SJCRH30 (cell line): ENCODE results near the gene GFER. TPM values are rescaled to one million over a fixed set of nuclear protein-coding genes. Genes with fewer than 3 reads are reported as not detected.
A peak's percentile ranks its signal among the peaks of the same experiment; 100 is the strongest.
"Not testable (repeated sequence)": the region's sequence is repeated elsewhere in the genome, so short reads cannot be mapped to it uniquely, and the experiment has no call there.

ENCODE experiments used
- DNase-seq, 2 experiments: peaks; one replicate each; pipeline ENCODE4 v3.0.0-alpha.2; 2015 to 2020
- H3K27ac ChIP-seq: fragments of 250-450 bp; sonication (Bioruptor Pico); 2 replicates; pipeline ENCODE4 v1.5.1; 2020; ENCODE audit warnings: mild to moderate bottlenecking, moderate library complexity
- H3K27me3 ChIP-seq: fragments of 250-450 bp; sonication (Bioruptor Pico); 2 replicates; pipeline ENCODE4 v1.5.1; 2020; ENCODE audit warnings: mild to moderate bottlenecking, moderate library complexity
- H3K36me3 ChIP-seq: fragments of 250-450 bp; sonication (Bioruptor Pico); 2 replicates; pipeline ENCODE4 v1.5.1; 2020; ENCODE audit warnings: mild to moderate bottlenecking, moderate library complexity
- H3K4me1 ChIP-seq: fragments of 250-450 bp; sonication (Bioruptor Pico); 2 replicates; pipeline ENCODE4 v1.5.1; 2020; ENCODE audit warnings: mild to moderate bottlenecking, moderate library complexity
- H3K4me3 ChIP-seq: fragments of 250-450 bp; sonication (Bioruptor Pico); 2 replicates; pipeline ENCODE4 v1.5.1; 2020; ENCODE audit warnings: mild to moderate bottlenecking, moderate library complexity
- H3K9me3 ChIP-seq: fragments of 250-450 bp; sonication (Bioruptor Pico); replicated peaks from 2 replicates; pipeline ENCODE4 v1.5.1; 2020; ENCODE audit warnings: mild to moderate bottlenecking, moderate library complexity
- total RNA-seq: library from RNA; depleted of rRNA; stranded (reverse); fragments of >200 nt; shearing (Covaris generic); gene quantifications from 2 replicates; pipeline ENCODE4 v1.2.3, GENCODE V29; 2014; rRNA removed

Gene GFER
- 20.6 and 32.2 TPM in 2 replicates for total RNA-seq

- H3K27me3 ChIP-seq = no peaks in the 10 kb centered on the region
- H3K36me3 ChIP-seq = peaks cover 7% of the 10 kb centered on the region
- no peaks in the 10 kb centered on the region for H3K9me3 ChIP-seq
- H3K27ac ChIP-seq = peak within 1 kb of the TSS; percentile 52
- H3K4me3 ChIP-seq = peak within 1 kb of the TSS; percentile 79
- peak; percentile 90 to 91 for DNase-seq
- H3K4me1 ChIP-seq = peaks cover 30% of the 10 kb centered on the region
Measured at GRCh38 chr16:1983544-1984346, at the start of gene GFER. Gene GFER, plus strand, starts transcription at chr16:1984193. Its CDS starts 26 bp downstream, at chr16:1984219.

- Histone ChIP-seq H3K4me3 (no peak overlapping the region), H3K36me3 (no peaks in the 10 kb centered on the region), H3K27me3 (peaks cover 4% of the 10 kb centered on the region), H3K4me1 (peaks cover 5% of the 10 kb centered on the region; the same call in 1 of the 2 replicates), H3K9me3 (no peaks in the 10 kb centered on the region), H3K27ac (no peak overlapping the region)
- no peak for DNase-seq
Measured at GRCh38 chr16:1936945-1937479, 47.0 kb upstream of the GFER start.

GRCh38 chr16:1938316-1938715, 45.7 kb upstream of the GFER start:
- H3K36me3 ChIP-seq = no peaks in the 10 kb centered on the region
- no peak for DNase-seq
- H3K4me3 ChIP-seq = no peak overlapping the region
- no peaks in the 10 kb centered on the region for H3K27me3 ChIP-seq
- H3K4me1 ChIP-seq = peaks cover 5% of the 10 kb centered on the region; the same call in 1 of the 2 replicates
- no peak overlapping the region for H3K27ac ChIP-seq
- no peaks in the 10 kb centered on the region for H3K9me3 ChIP-seq

- Histone ChIP-seq H3K36me3 (no peaks in the 10 kb centered on the region), H3K27ac (no peak overlapping the region), H3K27me3 (no peaks in the 10 kb centered on the region), H3K9me3 (no peaks in the 10 kb centered on the region), H3K4me3 (no peak overlapping the region), H3K4me1 (peaks cover 5% of the 10 kb centered on the region; the same call in 1 of the 2 replicates)
- no peak for DNase-seq
Measured at GRCh38 chr16:1938910-1939309, 45.1 kb upstream of the GFER start.

- H3K4me3 ChIP-seq, DNase-seq, H3K27ac ChIP-seq, H3K36me3 ChIP-seq, H3K9me3 ChIP-seq, H3K4me1 ChIP-seq, H3K27me3 ChIP-seq: not testable (repeated sequence)
Measured at GRCh38 chr16:1939833-1940232, 44.2 kb upstream of the GFER start.

GRCh38 chr16:1940273-1941161, 43.5 kb upstream of the GFER start:
- H3K36me3 ChIP-seq = no peaks in the 10 kb centered on the region
- H3K27ac ChIP-seq = no peak overlapping the region
- peaks cover 2% of the 10 kb centered on the region; the same call in 1 of the 2 replicates for H3K4me1 ChIP-seq
- no peaks in the 10 kb centered on the region for H3K9me3 ChIP-seq
- H3K27me3 ChIP-seq = no peaks in the 10 kb centered on the region
- DNase-seq = no peak
- H3K4me3 ChIP-seq = no peak overlapping the region

- Histone ChIP-seq H3K4me3 (no peak overlapping the region), H3K9me3 (no peaks in the 10 kb centered on the region), H3K27ac (no peak overlapping the region), H3K27me3 (no peaks in the 10 kb centered on the region), H3K4me1 (no peaks in the 10 kb centered on the region; the same call in 1 of the 2 replicates), H3K36me3 (no peaks in the 10 kb centered on the region)
- DNase-seq = no peak
Measured at GRCh38 chr16:1941162-1942046, 42.6 kb upstream of the GFER start.

- no peak for DNase-seq
- H3K27me3 ChIP-seq = no peaks in the 10 kb centered on the region
- no peaks in the 10 kb centered on the region; the same call in 1 of the 2 replicates for H3K4me1 ChIP-seq
- H3K4me3 ChIP-seq = peak overlapping the region; percentile 66
- H3K27ac ChIP-seq = no peak overlapping the region
- H3K9me3 ChIP-seq = no peaks in the 10 kb centered on the region
- H3K36me3 ChIP-seq = no peaks in the 10 kb centered on the region
Measured at GRCh38 chr16:1942047-1942809, 41.8 kb upstream of the GFER start.

- peak within 1 kb of the TSS; percentile 66 for H3K4me3 ChIP-seq
- H3K9me3 ChIP-seq = no peaks in the 10 kb centered on the region
- peak; percentile 100 for DNase-seq
- no peak within 1 kb of the TSS for H3K27ac ChIP-seq
- H3K4me1 ChIP-seq = no peaks in the 10 kb centered on the region; the same call in 1 of the 2 replicates
- no peaks in the 10 kb centered on the region for H3K27me3 ChIP-seq
- H3K36me3 ChIP-seq = no peaks in the 10 kb centered on the region
Measured at GRCh38 chr16:1942810-1943726, 40.9 kb upstream of the GFER start, which contains the start of gene MSRB1. Gene MSRB1, minus strand, starts transcription at chr16:1943199. Its CDS starts 43 bp downstream, at chr16:1943156.

- Histone ChIP-seq H3K9me3 (no peaks in the 10 kb centered on the region), H3K4me1 (no peaks in the 10 kb centered on the region; the same call in 1 of the 2 replicates)
- no peak for DNase-seq
Measured at GRCh38 chr16:1944612-1945199, 39.3 kb upstream of the GFER start.

GRCh38 chr16:1945559-1946391, 38.2 kb upstream of the GFER start:
- no peaks in the 10 kb centered on the region for H3K36me3 ChIP-seq
- H3K9me3 ChIP-seq = no peaks in the 10 kb centered on the region
- no peaks in the 10 kb centered on the region for H3K27me3 ChIP-seq
- no peak overlapping the region for H3K4me3 ChIP-seq
- H3K4me1 ChIP-seq = no peaks in the 10 kb centered on the region; the same call in 1 of the 2 replicates
- H3K27ac ChIP-seq = no peak overlapping the region
- DNase-seq = no peak

More at GRCh38 chr16:1944612-1945199, 39.3 kb upstream of the GFER start:
- Histone ChIP-seq H3K27ac (no peak overlapping the region), H3K36me3 (no peaks in the 10 kb centered on the region), H3K4me3 (no peak overlapping the region), H3K27me3 (no peaks in the 10 kb centered on the region)
